WTC11 (cell line): ENCODE results near the gene ATL1.

Experiments used
- ATF2 ChIP-seq: sonication (generic); formaldehyde crosslinking; IDR thresholded peaks from 2 replicates; pipeline ENCODE4 v1.8.1; 2022; ENCODE audit warnings: low read depth, missing genetic modification reagents, borderline replicate concordance
- CTCF ChIP-seq: fragments of 200-600 bp; IDR thresholded peaks from 2 replicates; pipeline ENCODE4 v1.8.0; 2022; ENCODE audit warnings: antibody characterized with exemption
- GABPB1 ChIP-seq: sonication (generic); formaldehyde crosslinking; IDR thresholded peaks from 2 replicates; pipeline ENCODE4 v1.8.1; 2023; ENCODE audit warnings: mild to moderate bottlenecking, missing genetic modification reagents
- IRF1 ChIP-seq: sonication (generic); formaldehyde crosslinking; IDR thresholded peaks from 2 replicates; pipeline ENCODE4 v1.8.0; 2023; ENCODE audit warnings: missing genetic modification reagents
- MAX ChIP-seq: sonication (generic); formaldehyde crosslinking; IDR thresholded peaks from 2 replicates; pipeline ENCODE4 v1.8.0; 2022; ENCODE audit warnings: mild to moderate bottlenecking, missing genetic modification reagents
- NFYB ChIP-seq: sonication (generic); formaldehyde crosslinking; conservative IDR thresholded peaks from 2 replicates; pipeline ENCODE4 v1.8.0; 2022; ENCODE audit warnings: low read depth, missing genetic modification reagents
- NR3C1 ChIP-seq: sonication (generic); formaldehyde crosslinking; conservative IDR thresholded peaks from 2 replicates; pipeline ENCODE4 v1.8.1; 2023; ENCODE audit warnings: low read depth, mild to moderate bottlenecking, missing genetic modification reagents
- PRDM15 ChIP-seq: sonication (generic); formaldehyde crosslinking; IDR thresholded peaks from 2 replicates; pipeline ENCODE4 v1.8.0; 2022; ENCODE audit warnings: missing genetic modification reagents
- SMAD3 ChIP-seq: sonication (generic); formaldehyde crosslinking; IDR thresholded peaks from 2 replicates; pipeline ENCODE4 v1.8.0; 2022; ENCODE audit warnings: missing genetic modification reagents, mild to moderate bottlenecking, borderline replicate concordance
- STAT6 ChIP-seq: sonication (generic); formaldehyde crosslinking; conservative IDR thresholded peaks from 2 replicates; pipeline ENCODE4 v1.8.1; 2023; ENCODE audit warnings: mild to moderate bottlenecking, low read depth, missing genetic modification reagents, moderate library complexity
- USF1 ChIP-seq: sonication (generic); formaldehyde crosslinking; IDR thresholded peaks from 2 replicates; pipeline ENCODE4 v1.8.0; 2022; ENCODE audit warnings: mild to moderate bottlenecking, missing genetic modification reagents
- ZNF263 ChIP-seq: sonication (generic); formaldehyde crosslinking; IDR thresholded peaks from 2 replicates; pipeline ENCODE4 v1.8.1; 2022; ENCODE audit warnings: low read depth, mild to moderate bottlenecking, moderate library complexity, missing genetic modification reagents
- ZNF423 ChIP-seq: fragments of 250-450 bp; sonication (Bioruptor Pico); IDR thresholded peaks from 2 replicates; pipeline ENCODE4 v2.1.2; 2022; ENCODE audit warnings: mild to moderate bottlenecking, moderate library complexity

GRCh38 chr14:50551877-50552276 lies 8.1 kb upstream of the ATL1 start:
- TF ChIP-seq IRF1 (no peak), ATF2 (no peak), ZNF263 (CRISPR knock-in tag) (no peak), NR3C1 (CRISPR knock-in tag) (no peak), SMAD3 (CRISPR knock-in tag) (no peak), STAT6 (CRISPR knock-in tag) (no peak), USF1 (CRISPR knock-in tag) (no peak), PRDM15 (CRISPR knock-in tag) (no peak), MAX (CRISPR knock-in tag) (no peak), CTCF (no peak), GABPB1 (CRISPR knock-in tag) (no peak), NFYB (CRISPR knock-in tag) (no peak), ZNF423 (CRISPR knock-in tag) (no peak)
